Measurements from ENCODE around the gene KLK13. TPM values are rescaled to one million over a fixed set of nuclear protein-coding genes. Genes with fewer than 3 reads are reported as not detected.

Gene KLK13
- total RNA-seq, 1 donor from 2014 or later: not detected

- no peak overlapping the region for H3K4me3 ChIP-seq (ENCODE audit: low read depth, low read length)
- TF ChIP-seq, protein P1, sequence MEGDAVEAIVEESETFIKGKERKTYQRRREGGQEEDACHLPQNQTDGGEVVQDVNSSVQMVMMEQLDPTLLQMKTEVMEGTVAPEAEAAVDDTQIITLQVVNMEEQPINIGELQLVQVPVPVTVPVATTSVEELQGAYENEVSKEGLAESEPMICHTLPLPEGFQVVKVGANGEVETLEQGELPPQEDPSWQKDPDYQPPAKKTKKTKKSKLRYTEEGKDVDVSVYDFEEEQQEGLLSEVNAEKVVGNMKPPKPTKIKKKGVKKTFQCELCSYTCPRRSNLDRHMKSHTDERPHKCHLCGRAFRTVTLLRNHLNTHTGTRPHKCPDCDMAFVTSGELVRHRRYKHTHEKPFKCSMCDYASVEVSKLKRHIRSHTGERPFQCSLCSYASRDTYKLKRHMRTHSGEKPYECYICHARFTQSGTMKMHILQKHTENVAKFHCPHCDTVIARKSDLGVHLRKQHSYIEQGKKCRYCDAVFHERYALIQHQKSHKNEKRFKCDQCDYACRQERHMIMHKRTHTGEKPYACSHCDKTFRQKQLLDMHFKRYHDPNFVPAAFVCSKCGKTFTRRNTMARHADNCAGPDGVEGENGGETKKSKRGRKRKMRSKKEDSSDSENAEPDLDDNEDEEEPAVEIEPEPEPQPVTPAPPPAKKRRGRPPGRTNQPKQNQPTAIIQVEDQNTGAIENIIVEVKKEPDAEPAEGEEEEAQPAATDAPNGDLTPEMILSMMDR (conservative IDR thresholded peaks at IDR 0.05; ENCODE audit: low read depth, low read length): no peak
- DNase-seq (ENCODE audit: low read depth): no peak
Measured at GRCh38 chr19:51018745-51019543, 45.9 kb downstream of the KLK13 start.

DNA sequence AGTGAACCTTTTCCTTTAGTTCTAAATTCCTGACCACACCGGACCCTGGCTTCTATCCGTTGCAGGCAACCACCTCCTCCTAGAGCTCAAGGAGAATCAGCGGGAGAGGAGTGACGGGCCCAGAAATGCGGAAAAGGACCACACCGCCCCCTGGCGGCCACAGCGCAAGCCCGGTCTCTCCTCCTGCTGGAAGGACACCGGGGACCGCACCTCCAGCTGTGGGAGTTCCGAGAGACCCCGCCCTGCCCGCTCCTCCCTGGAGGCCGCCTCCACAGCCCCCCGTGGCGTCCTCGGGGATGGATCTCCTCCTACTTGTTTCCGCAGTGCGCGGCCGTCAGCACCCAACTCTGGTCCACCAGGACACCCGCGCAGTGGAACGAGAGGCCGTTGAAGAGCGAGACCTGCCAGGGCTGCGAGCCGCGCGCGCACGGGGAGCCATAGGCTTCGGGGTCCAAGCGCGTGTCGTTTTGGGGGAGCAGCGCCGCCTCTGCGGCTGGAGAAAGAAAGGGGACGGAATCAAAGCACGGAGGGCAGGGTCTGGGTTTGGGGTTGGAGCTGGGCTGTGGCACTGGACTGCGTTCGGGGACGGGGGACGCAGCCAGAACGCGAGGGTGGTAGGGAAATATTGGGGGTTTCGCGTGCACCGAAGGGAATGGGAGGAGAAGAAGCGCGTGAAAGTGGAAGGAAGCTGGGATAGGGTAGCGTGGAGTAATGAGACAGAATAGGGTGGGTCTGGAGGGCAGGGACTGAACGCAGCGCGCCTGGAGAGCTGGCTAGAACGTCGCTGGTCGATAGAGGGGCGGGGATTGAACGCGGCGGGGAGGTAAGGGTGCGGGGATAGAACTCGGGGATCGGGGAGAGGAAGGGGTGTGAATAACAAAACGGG, 47.9 kb downstream of the KLK13 start:
- TF ChIP-seq, protein P1 (conservative IDR thresholded peaks at IDR 0.05; ENCODE audit: low read depth, low read length): peak; percentile 75
- H3K4me3 ChIP-seq (ENCODE audit: low read depth, low read length): no peak overlapping the region
- DNase-seq (ENCODE audit: low read depth): no peak

- no peak for DNase-seq (ENCODE audit: low read depth)
- TF ChIP-seq, protein P1 (conservative IDR thresholded peaks at IDR 0.05; ENCODE audit: low read depth, low read length): no peak
- no peak overlapping the region for H3K4me3 ChIP-seq (ENCODE audit: low read depth, low read length)
Measured at GRCh38 chr19:51015691-51016267, 49.1 kb downstream of the KLK13 start.

- TF ChIP-seq, protein P1 (conservative IDR thresholded peaks at IDR 0.05; ENCODE audit: low read depth, low read length): no peak
- H3K4me3 ChIP-seq (ENCODE audit: low read depth, low read length): no peak overlapping the region
- no peak for DNase-seq (ENCODE audit: low read depth)
Measured at GRCh38 chr19:51014242-51014641, 50.6 kb downstream of the KLK13 start.

DNA sequence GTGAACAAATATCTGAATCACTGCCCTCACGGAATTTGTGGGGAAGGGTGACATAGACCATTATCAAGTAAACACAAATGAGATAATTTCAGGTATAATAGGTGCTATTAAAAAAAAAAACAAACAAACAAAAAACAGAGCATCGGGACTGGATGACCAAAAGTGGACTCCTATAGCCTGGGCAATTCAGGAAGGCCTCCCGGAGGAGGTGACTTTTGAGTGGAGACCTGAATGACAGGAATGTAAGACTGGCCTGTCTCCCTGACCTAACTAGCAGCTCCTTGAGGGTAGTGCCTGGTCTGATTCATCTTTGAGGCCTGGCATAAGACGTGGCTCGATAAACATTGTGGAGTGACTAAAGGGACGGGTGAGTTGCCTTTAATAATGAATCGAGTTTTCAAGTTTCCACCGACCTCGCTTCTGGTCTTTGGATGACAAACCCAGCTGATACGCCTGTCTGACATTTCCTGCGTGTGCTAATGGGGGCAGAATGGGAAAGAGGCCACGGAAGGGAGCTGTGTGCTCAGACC, 52.2 kb downstream of the KLK13 start:
- H3K4me3 ChIP-seq (ENCODE audit: low read depth, low read length): no peak overlapping the region
- TF ChIP-seq, protein P1 (conservative IDR thresholded peaks at IDR 0.05; ENCODE audit: low read depth, low read length): no peak
- DNase-seq (ENCODE audit: low read depth): no peak

- DNase-seq (ENCODE audit: low read depth): no peak
- TF ChIP-seq, protein P1 (conservative IDR thresholded peaks at IDR 0.05; ENCODE audit: low read depth, low read length): no peak
- H3K4me3 ChIP-seq (ENCODE audit: low read depth, low read length): no peak overlapping the region
Measured at GRCh38 chr19:51010066-51010795, 54.7 kb downstream of the KLK13 start.
